Fibroblast of lung (primary cell): Measurements from ENCODE around the gene ASTN2. TPM values are rescaled to one million over a fixed set of nuclear protein-coding genes. Genes with fewer than 3 reads are reported as not detected.

Experiments used
- DNase-seq, 2 donors: peaks; one replicate each; pipeline versions ENCODE4 v3.0.0 to v3.0.0-alpha.2; 2010; ENCODE audit warnings: low read depth in 2 of 2
- H2AFZ ChIP-seq: 2 replicates; pipeline ENCODE4 v1.5.1; 2012; ENCODE audit warnings: low read length, control low read depth, inconsistent platforms
- H3K27ac ChIP-seq: 2 replicates; pipeline ENCODE4 v1.5.1; 2011; ENCODE audit warnings: low read length, control low read depth; ENCODE audit not compliant: insufficient read depth
- H3K27me3 ChIP-seq: 2 replicates; pipeline ENCODE4 v1.5.1; 2011; ENCODE audit warnings: mild to moderate bottlenecking, low read length; ENCODE audit not compliant: control insufficient read depth, insufficient read depth
- H3K36me3 ChIP-seq: 2 replicates; pipeline ENCODE4 v1.5.1; 2011; ENCODE audit warnings: low read length; ENCODE audit not compliant: control insufficient read depth, insufficient read depth
- H3K4me1 ChIP-seq: 2 replicates; pipeline ENCODE4 v1.5.1; 2011; ENCODE audit warnings: low read length; ENCODE audit not compliant: control insufficient read depth, insufficient read depth; ENCODE audit errors: extremely low read depth
- H3K4me2 ChIP-seq: 2 replicates; pipeline ENCODE4 v1.5.1; 2011; ENCODE audit warnings: low read length, control low read depth; ENCODE audit not compliant: insufficient read depth; ENCODE audit errors: extremely low read depth
- H3K4me3 ChIP-seq, 4 experiments: fragments of 200-600 bp in 1 of 4; sonication (generic) in 1 of 4; replicated peaks in 1 of 4; 2 replicates each; pipeline ENCODE4 v1.5.1; 2011 to 2016; ENCODE audit warnings: low read length in 4 of 4, low read depth in 3 of 4, mild to moderate bottlenecking in 3 of 4, control low read depth in 2 of 4, inconsistent platforms in 1 of 4, mixed read lengths in 1 of 4; ENCODE audit not compliant: insufficient read depth in 1 of 4; ENCODE audit errors: control extremely low read depth in 1 of 4
- H3K79me2 ChIP-seq: 2 replicates; pipeline ENCODE4 v1.5.1; 2012; ENCODE audit warnings: mild to moderate bottlenecking, low read length, inconsistent platforms; ENCODE audit not compliant: control insufficient read depth, insufficient read depth
- H3K9ac ChIP-seq: 2 replicates; pipeline ENCODE4 v1.5.1; 2011; ENCODE audit warnings: mild to moderate bottlenecking, low read length, control low read depth; ENCODE audit not compliant: insufficient read depth
- H3K9me3 ChIP-seq: 2 replicates; pipeline ENCODE4 v1.5.1; 2012; ENCODE audit warnings: low read depth, low read length; ENCODE audit not compliant: control insufficient read depth, insufficient read depth
- H4K20me1 ChIP-seq: 2 replicates; pipeline ENCODE4 v1.5.1; 2011; ENCODE audit warnings: low read length; ENCODE audit not compliant: control insufficient read depth, insufficient read depth; ENCODE audit errors: extremely low read depth
- CTCF ChIP-seq, 2 donors: IDR thresholded peaks in 1 of 2; conservative IDR thresholded peaks in 1 of 2; 1 replicate in 1 of 2; 2 replicates in 1 of 2; pipeline ENCODE4 v1.5.1; 2011 to 2012; ENCODE audit warnings: low read length in 2 of 2, control low read depth in 1 of 2, inconsistent platforms in 1 of 2, low read depth in 1 of 2, mild to moderate bottlenecking in 1 of 2
- EZH2 ChIP-seq: IDR thresholded peaks from 2 replicates; pipeline ENCODE4 v1.5.1; 2012; ENCODE audit warnings: low read length, control low read depth, mild to moderate bottlenecking; ENCODE audit errors: missing control alignments
- polyA plus RNA-seq, 2 donors: library from polyadenylated mRNA; depleted of rRNA in 1 of 2; stranded (reverse) in 1 of 2; unstranded in 1 of 2; fragments of >200 nt; gene quantifications; 2 replicates each; pipeline ENCODE4 v1.2.1, GENCODE V29; 2011 to 2012; ENCODE audit warnings: missing spikeins in 1 of 2
- total RNA-seq: library from RNA; depleted of rRNA; stranded (reverse); fragments of >200 nt; gene quantifications from 2 replicates; pipeline ENCODE4 v1.2.1, GENCODE V29; 2014

ASTN2 gene
- total and polyA plus RNA-seq, 2 donors (not counting 1 experiment from before 2014, with no cell fraction given) = 2.2 to 19.2 TPM

DNA sequence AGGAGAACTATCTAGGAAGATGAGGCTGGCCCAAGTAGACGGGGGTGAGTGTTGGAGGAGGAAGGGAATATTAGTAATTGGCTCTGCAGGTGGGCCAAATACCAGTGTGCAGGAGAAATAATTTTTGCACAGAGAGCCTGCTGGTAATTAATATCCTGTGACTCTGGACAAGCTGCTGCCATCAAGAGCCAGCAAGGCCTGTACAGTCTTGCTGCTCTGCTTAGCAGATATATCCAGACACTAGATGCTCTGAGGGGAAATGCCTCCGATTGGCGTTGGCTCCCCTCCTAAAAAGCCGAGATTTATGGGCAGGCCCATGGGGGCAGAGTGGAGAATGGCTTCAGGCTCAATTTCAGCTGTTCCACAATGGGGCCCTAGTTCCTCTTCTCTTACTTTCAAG, 29.6 kb upstream of the ASTN2 start:
- no peak for DNase-seq
- H3K79me2 ChIP-seq = no peaks in the 10 kb centered on the region
- H3K27me3 ChIP-seq = no peaks in the 10 kb centered on the region
- H3K4me2 ChIP-seq = no peak overlapping the region
- TF ChIP-seq EZH2 = no peak
- no peak for TF ChIP-seq CTCF (conservative IDR thresholded peaks at IDR 0.05 in 1 of 2, IDR thresholded peaks at IDR 0.05 in 1 of 2; ENCODE audit: low read depth in 1 of 2, low read length in 2 of 2)
- H3K4me3 ChIP-seq = no peak overlapping the region
- no peaks in the 10 kb centered on the region for H3K4me1 ChIP-seq
- no peaks in the 10 kb centered on the region for H3K9me3 ChIP-seq
- H3K36me3 ChIP-seq = no peaks in the 10 kb centered on the region
- no peaks in the 10 kb centered on the region for H4K20me1 ChIP-seq
- no peak overlapping the region for H3K9ac ChIP-seq
- no peak overlapping the region for H3K27ac ChIP-seq
- H2AFZ ChIP-seq = no peak overlapping the region

DNA sequence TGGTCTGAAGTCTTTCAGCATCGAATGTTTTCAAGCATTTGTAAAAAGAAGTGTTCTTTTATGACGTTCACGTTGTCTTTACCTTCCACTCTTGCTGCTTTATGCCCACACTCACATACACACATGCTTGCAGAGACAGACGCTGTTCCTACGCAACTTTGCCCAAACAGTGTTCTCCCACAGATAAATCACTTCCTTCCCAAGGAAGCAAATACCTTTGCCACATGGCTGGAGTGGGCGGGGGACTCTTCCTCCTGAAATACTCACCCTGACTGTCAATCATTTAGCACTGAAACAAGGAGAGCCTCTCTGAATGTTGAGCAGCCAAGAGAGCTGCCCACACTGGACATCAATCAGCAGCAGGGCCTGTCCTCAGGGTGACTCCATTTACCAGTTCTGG, 22.4 kb upstream of the ASTN2 start:
- no peak for DNase-seq

GRCh38 chr9:117435630-117436261, 20.9 kb upstream of the ASTN2 start:
- Histone ChIP-seq H3K4me3 (no peak overlapping the region), H4K20me1 (no peaks in the 10 kb centered on the region)
- no peak for TF ChIP-seq EZH2
- no peak for TF ChIP-seq CTCF (conservative IDR thresholded peaks at IDR 0.05 in 1 of 2, IDR thresholded peaks at IDR 0.05 in 1 of 2; ENCODE audit: low read depth in 1 of 2, low read length in 2 of 2)

More for the DNA sequence above, 22.4 kb upstream of the ASTN2 start:
- no peak for TF ChIP-seq EZH2
- no peak for TF ChIP-seq CTCF (conservative IDR thresholded peaks at IDR 0.05 in 1 of 2, IDR thresholded peaks at IDR 0.05 in 1 of 2; ENCODE audit: low read depth in 1 of 2, low read length in 2 of 2)
- H3K9me3 ChIP-seq = no peaks in the 10 kb centered on the region
- H3K36me3 ChIP-seq = no peaks in the 10 kb centered on the region
- no peak overlapping the region for H3K9ac ChIP-seq
- H4K20me1 ChIP-seq = no peaks in the 10 kb centered on the region
- H3K4me2 ChIP-seq = no peak overlapping the region
- no peaks in the 10 kb centered on the region for H3K27me3 ChIP-seq
- no peak overlapping the region for H2AFZ ChIP-seq
- H3K79me2 ChIP-seq = no peaks in the 10 kb centered on the region
- H3K4me1 ChIP-seq = no peaks in the 10 kb centered on the region
- no peak overlapping the region for H3K27ac ChIP-seq
- H3K4me3 ChIP-seq = no peak overlapping the region

More at GRCh38 chr9:117435630-117436261, 20.9 kb upstream of the ASTN2 start:
- no peaks in the 10 kb centered on the region for H3K79me2 ChIP-seq
- H3K36me3 ChIP-seq = no peaks in the 10 kb centered on the region
- no peaks in the 10 kb centered on the region for H3K27me3 ChIP-seq
- DNase-seq = no peak
- H2AFZ ChIP-seq = no peak overlapping the region
- no peak overlapping the region for H3K4me2 ChIP-seq
- no peaks in the 10 kb centered on the region for H3K4me1 ChIP-seq
- H3K27ac ChIP-seq = no peak overlapping the region
- H3K9ac ChIP-seq = no peak overlapping the region
- no peaks in the 10 kb centered on the region for H3K9me3 ChIP-seq
